ENCODE measurements around the gene MIGA1.
"Not testable (repeated sequence)": the region's sequence is repeated elsewhere in the genome, so short reads cannot be mapped to it uniquely, and the experiment has no call there.

The MIGA1 gene, protein sequence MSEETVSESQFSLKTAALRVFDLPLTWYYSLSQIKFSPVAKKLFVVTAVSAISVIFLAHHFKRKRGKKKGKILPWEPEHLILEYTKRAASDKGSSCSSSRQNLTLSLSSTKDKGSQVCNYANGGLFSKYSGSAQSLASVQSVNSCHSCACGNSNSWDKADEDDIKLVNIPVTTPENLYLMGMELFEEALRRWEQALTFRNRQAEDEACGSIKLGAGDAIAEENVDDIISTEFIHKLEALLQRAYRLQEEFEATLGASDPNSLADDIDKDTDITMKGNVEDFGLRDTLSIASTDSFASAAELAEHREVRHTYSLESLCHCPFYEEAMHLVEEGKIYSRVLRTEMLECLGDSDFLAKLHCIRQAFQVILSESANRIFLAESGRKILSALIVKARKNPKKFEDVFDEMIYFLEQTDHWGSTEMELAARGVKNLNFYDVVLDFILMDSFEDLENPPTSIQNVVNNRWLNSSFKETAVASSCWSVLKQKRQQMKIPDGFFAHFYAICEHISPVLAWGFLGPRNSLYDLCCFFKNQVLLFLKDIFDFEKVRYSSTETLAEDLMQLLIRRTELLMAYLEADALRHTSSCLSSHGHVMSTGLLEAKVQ

DNA sequence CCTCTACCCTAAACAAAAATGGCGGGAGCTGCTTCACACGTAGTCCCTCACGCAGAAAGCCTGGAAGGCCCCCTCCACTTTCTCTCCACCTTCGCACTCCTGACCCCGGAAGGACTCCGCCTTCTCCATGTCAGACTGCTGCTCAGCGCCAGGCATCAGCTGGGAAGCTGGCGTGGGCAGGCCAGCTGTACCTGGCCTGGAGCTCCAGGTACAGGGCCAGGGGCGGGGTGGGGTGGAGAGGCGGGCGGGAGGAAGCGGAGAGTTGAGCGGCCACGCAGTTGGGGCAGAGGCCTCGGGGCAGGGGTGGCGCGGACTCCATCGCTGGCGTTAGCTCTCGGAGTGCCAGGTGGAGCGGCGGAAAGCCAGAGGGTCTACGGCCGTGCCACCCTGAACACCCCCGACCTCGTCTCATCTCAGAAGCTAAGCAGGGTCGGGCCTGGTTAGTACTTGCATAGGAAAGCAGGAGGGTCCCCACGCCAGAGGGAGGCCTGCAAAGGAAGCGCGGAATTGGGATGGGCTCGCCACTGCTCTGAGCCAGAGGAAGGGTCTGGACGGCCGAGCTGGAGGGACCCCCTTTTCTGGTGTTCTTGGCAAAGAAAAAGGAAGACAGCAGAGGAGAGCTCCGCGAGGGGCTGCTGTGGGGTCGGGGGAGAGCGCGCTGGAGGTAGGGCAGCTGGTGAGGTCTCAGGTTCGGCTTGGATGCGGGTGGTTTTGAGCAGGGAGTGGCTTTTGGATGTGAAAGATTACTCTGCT lies at the start of gene MIGA1:
TSS of gene MIGA1 (plus strand) at position 121 of the 753 bp plus-strand sequence. CDS start 3,604 bp downstream, outside the sequence.
- DNase-seq: peak; percentile 97

DNA sequence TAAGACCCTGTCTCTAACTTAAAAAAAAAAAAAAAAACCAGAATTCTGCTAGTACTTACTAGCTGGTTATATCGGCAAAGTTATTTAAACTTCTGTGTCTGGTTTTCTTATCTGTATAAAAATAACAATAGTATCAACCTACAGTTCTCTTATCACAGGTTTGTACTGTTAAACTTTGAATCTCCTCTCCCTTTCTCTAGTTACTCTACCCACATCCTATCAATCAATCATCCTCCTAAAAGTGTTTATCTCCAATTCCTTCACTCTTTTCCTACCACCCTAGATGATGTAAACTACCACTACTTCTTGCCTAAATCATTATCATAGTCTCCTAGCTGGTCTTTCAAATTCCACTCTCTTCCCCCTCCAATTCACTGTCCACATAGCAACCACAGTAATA lies 47.4 kb upstream of the MIGA1 start:
- no peak for DNase-seq

DNA sequence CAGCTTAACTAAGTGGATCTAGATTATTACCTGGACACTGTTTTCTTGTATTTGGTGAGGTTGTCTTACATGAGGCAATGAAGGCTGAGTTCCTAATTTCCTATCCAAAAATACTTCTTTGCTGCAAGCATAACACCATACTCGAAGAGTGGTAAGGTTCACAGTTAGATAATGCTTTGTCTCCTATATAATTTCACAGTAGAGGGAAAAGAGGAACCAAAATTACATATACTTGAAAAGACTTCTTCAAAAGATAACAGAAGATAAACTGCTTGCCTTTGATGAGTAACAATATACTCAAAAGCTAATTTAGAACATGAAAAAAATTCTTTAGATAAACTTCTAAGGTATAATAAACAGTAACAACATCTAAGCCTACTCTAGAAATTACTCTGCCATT lies 40.2 kb upstream of the MIGA1 start:
- no peak for DNase-seq

DNA sequence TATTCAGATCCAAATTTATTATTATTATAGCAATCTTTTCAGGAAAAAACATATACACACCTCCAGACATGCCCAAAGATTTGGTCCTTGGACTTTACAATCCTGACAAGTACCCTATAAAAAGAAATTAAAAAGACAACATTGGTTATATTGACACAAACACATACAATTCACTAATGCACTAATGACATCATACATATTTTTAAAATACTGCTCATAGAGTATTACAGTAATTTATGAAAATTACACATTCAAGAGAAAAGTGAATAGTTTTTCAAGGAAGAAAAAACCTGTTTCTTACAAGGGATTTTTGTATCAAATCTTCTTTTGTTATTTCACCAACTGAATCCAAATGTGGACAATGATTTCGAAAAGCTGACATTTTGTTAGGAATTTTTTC lies 38.1 kb upstream of the MIGA1 start:
- no peak for DNase-seq

DNA sequence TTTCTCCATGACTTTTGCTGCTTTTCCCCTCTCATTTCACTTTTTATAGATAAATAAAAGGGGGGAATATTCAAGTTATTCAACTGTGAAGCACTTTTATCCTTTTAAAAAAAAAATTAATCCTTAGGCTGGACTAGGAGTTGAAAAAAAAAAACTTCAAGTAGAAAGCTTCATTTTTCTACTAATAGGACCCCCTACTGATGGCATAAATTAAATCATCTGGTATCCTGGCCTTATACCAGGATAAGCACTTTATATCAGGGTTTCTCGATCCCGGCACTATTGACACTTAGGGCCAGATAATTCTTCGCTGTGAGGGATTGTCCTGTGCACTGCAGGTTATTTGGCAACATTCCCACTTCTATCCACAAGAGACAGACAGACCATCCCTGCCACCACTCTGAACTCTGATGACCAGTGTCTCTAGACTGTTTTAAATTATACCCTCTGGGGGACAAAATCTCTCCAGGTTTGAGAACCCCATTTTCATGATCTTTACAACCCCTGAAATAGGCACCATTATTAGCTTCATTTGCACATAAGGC lies 37.4 kb upstream of the MIGA1 start:
- peak; percentile 88 for DNase-seq

DNA sequence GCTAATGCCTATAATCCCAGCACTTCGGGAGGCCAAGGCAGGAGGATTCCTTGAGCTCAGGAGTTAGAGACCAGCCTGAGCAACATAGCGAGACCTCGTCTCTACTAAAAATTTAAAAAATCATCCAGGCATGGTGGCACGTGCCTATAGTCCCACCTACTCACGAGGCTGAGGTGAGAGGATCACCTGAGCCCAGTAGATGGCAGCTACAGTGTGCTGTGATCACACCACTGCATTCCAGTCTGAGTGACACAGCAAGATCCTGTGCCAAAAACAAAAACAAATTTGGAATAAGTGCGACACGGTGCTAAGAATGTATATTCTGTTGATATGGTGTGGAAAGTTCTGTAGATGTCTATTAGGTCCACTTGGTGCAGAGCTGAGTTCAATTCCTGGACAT lies 34.9 kb upstream of the MIGA1 start:
- no peak for DNase-seq

DNA sequence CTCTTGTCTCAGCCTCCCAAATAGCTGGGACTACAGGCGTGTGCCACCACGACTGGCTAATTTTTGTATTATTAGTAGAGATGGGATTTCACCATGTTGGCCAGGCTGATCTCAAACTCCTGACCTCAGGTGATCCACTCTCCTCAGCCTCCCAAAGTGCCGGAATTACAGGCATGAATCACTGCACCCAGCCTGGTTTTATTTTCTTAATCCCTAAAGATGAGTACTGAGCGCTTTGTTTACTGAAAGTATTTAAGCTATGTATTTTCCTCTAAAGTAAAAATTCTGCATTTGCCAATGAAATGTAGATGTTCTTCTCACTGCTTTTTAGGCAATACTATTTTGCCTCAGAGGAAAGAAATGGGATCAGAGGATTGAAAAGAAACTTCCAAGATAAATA lies 30.0 kb upstream of the MIGA1 start:
- not testable (repeated sequence) for DNase-seq

DNA sequence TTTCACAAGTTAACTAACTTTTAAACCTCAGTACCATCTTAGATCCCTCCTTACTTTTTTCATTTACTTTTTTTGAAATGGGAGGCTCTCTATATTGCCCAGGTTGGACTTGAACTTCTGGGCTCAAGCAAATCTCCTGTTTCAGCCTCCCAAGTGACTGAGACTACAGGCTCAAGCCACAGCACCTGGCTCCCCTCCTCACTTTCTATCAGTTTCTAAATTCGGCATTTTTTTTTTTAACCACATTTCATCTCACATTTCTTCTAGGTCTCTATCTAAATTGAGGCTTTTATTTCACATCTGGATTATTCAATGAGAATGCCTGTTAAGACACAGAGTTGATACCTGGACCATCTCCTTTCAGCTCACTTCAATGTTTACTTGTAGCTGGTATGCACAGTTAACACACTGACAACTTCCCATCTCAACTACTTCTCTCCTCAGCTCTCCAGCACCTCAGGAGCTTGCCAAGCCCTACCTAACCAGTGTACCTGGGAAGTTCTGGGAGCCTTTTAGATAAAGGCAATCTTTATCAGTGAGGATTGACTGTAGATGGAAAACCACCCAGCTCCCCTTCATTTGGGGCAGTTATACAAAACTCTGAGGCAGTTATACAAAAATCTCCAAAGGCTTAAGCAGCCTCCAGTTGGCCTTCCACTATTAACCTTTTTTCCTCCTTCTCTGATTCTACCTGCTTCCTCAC lies 23.2 kb upstream of the MIGA1 start:
- DNase-seq: no peak

DNA sequence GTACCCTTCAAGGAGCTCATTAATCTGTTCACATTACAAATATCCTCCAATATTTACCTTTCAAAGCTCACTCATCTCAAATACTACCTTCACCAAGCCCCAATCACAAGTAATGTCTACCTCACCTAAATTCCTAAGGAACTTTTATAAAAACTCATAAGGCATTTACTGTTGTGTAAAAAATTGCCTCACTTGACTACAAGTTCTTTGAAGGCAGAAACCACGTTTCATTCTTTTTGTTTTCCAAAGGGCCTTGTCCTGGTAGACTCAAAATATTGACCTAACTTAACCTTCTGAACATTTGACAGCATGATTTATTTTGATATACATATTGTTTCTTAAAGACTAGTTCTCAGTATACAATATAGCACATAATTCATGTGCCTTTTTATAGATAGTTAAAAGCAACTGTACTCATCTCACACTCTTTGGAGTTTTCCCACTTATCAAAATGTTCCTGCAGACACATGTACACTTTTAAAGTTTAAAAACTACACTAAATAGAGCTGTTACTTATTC lies 22.3 kb upstream of the MIGA1 start:
- DNase-seq: no peak

DNA sequence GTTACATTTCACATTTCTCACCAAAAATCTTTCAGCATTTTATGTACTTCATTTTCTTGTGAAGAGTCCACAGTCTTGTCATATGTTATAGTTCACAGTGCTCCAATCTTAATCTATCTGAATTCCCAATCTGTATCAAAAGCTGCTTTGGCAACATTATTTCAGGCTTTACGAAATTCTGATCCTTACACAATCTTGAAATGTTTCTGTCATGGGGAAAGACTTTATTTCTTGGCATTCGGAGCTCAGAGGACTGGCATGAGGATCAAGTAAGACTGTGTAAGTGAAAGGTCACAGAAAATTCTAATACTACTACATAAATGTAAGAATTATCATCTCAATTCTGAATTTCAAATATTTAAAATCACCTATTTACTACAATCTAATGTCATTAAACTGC lies 21.8 kb upstream of the MIGA1 start:
- no peak for DNase-seq

DNA sequence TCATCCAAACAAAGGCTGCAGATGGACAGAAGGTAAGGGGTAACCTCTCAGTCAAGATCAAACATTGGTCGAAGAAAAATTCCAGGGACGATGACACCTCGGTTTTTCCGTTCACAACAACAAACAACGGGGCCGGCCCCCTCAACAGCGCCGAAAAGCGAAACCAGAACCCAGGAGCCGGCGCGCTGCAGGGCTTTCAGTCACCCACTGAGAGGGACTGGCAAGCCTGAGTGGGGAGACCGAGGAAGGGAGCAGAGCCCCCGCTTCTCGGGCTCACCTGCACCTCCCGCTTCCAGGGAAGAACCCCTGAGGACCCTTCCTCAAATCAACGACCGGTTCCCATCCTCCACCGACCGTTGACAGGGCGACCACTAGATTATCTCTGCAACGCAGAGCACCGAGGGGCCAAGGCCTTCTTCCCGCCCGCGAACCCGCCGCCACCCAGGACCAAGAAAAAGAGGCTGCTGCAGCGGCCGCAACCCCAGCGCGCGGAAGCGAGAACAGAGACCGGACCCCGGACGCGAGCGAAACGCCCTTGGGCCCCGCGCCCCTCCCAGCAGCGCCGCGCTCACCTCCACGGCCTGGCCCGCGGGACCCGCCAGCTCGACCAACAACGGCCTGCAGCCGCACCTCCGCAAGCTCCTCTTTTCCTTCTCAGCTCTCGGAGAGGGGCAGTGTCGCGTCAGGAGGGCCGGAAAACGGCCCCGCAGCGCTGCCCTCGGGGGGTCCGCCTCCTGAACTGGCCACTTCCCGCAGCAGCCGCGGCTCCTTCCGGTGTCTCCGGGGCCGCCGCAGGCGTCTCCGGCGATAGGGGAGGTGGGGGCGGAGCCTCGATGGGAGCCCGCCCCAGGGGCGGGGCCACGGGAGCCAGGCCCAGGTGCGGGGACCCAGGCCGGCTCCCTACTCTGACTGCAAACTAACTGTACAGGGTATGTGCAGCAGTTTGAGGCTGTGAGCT lies 20.1 kb upstream of the MIGA1 start, which contains the start of gene USP33:
TSS of gene USP33 (minus strand) at position 782 of the 958 bp plus-strand sequence. CDS start 18,155 bp downstream, outside the sequence.
- DNase-seq: peak; percentile 93

DNA sequence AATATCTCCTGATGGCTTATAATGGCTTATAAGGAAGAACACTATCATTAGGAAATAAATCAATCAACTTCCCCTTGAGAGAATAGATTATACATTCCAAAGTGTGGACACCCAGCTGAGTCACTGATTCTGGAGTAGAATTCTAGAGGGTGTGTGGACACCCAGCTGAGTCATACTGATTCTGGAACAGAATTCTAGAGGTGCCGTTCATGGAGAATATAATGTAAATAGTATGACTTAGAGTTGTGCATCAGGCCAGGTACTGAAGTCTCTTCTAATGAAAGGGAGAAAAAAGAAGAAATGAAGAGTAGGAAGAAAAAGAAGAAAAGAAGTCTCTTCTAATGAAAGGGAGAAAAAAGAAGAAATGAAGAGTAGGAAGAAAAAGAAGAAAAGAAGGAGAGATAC lies 17.4 kb upstream of the MIGA1 start:
- DNase-seq: no peak

DNA sequence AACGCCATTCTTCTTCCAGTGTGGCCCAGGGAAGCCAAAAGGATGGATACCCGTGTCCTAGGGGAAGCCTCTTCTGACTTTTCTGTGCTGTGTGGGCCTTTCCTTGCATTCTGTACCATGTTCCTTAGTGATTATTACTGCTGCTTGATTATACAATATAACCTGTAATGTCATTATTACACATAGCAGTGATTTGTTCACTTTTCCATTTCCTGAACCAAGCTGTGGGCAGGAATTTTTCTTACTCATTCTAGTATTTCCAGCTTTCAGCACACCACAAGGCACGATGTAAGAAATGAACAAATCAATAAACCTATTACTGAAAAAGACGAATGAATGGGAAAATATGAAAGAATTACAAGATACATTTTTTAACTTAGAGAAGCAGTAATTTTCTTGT lies 11.4 kb upstream of the MIGA1 start:
- DNase-seq: no peak

DNA sequence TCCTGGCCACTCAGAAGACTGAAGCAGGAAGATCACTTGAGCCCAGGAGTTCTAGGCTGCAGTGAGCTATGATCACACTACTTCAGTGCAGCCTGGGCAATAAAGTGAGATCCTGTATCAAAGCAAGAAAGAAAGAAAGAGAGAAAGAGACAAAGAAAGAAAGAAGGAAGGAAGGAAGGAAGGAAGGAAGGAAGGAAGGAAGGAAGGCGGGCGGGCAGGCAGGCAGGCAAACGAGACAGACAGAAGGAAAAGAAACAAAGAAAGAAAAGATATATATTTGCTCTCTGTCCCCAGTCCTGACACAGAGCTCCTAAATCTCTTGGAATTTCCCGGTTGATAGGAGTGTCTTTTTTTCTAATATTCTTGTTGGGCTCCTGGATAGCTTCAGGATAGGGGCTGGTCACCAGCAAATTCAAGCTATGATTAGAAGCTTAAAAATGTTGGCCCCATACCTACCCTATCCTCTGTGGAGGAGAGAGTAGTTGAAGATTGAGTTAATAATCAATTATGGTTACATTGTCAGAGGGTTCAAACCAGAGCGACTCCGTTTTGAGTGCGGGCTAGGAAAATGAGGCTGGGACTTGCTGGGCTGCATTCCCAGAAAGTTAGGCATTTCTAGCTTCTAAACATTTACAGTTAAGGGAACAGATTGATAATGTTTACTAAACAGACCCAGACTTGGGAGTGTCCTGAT lies 3.3 kb upstream of the MIGA1 start:
- DNase-seq: no peak

DNA sequence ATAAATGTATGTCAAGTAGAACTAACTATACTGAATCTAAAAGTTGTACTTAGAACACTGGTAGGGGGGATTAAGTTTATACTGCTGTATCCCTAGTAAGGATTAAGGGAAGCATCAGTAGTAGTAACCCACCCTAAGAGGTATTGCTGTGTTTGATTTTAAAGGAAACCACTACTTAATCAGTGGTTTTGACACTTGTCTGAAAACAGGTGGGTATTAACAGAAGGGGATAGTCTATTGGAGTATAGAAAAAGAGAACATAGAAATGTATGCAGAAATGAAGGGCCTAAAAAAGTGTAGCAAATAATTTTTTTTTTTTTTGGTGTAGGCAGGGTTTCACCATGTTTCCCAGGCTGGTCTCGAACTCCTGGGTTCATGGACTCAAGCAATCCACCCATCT lies 2.2 kb downstream of the MIGA1 start:
- DNase-seq: no peak

DNA sequence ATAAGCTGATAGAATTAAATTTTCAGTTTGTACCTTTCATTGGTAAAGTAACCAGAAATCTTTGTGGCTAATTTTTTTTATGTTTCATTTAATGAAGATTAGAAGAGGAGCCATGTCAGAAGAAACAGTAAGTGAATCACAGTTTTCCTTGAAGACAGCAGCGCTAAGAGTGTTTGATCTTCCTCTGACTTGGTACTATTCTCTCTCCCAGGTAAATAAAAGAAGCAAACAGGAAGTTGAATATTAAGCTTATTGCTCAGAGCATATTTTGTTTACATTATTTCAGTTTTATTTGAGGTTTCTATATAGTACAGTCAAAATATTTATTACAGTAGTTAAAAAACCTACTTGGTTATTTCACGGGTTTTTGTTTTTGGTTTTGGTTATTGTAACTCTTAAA lies 3.7 kb downstream of the MIGA1 start:
- no peak for DNase-seq

DNA sequence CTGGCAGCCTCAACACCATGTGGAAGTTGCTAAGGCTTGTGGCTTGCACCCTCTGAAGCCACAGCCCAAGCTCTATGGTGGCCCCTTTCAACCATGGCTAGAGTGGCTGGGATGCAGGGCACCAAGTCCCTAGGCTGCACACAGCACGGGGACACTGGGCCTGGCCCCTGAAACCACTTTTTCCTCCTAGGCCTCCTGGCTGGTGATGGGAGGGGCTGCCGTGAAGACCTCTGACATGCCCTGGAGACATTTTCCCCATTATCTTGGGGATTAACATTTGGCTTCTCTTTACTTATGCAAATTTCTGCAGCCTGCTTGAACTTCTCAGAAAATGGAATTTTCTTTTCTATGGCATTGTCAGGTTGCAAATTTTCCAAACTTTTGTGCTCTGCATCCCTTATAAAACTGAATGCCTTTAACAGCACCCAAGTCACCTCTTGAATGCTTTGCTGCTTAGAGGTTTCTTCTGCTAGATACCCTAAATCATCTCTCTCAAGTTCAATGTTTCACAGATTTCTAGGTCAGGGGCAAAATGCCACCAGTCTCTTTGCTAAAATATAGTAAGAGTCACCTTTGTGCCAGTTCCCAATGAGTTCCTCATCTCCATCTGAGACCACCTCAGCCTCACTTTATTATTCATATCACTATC lies 6.8 kb downstream of the MIGA1 start:
- DNase-seq: not testable (repeated sequence)

DNA sequence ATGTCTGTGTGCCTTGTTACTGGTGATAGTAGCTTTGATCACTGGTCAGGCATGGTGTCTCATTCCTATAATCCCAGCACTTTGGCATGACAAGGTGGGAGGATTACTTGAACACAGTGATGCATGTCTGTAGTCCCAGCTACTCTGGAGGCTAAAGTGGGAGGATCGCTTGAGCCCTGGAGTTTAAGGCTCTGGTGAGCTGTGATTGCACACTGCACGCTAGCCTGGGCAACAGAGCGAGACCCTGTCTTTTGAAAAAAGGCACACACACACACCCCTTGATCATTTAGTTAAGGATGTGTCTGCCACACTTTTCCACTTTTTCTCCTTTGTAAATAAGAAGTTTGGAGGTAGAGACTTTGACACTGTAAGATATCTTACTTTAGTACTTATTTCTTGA lies 15.1 kb downstream of the MIGA1 start:
- no peak for DNase-seq

DNA sequence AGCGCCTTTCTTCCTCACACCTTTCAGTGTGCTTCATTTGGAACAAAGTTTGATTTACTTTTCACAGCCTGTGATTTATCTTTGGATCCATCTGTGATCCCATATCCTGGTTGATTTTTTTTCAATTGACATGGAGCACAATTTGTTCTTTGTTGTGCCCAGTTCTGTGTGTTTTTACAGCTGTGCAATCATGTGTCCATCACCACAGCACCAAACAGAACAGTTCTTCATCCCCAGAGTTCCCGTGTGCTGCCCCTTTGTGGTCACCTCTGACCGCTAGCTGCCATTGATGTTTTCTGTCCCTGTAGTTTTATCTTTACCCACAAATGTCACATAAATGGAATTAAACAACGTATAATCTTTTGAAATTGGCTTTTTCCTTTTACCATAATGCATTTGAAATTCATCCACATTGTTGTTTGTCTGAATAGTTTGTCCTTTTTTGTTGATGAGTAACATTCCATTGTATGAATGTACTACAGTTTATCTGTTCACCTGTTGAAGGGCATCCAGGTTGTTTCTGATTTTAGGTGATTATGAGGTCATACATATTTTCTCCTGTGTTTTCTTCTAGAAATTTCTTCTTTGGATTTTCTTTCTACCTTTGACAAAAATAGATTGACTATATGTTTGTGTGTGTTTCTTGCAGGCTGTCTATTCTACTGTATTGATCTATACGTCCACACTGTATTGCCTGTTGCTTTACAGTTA lies 17.4 kb downstream of the MIGA1 start:
- DNase-seq: no peak

DNA sequence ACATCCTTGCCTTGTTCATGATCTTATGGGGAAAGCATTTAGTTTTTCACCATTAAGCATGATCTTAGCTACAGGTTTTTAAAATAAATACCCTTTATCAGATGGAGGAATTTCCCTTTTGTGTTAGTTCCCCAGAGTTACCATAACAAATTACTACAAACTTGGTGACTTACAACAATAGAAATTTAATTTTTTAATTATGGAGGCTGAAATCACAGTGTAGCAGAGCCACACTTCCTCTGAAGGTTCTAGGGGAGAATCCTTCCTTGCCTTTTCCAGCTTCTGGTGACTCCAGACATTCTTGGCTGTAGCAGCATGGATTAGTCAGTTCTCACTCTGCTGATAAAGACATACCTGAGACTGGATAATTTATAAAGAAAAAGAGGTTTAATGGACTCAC lies 18.5 kb downstream of the MIGA1 start:
- no peak for DNase-seq

All from NCI-H146 (cell line).